HK-2 (cell line): ENCODE data around the gene CXCR1.
"Not testable (repeated sequence)": the region's sequence is repeated elsewhere in the genome, so short reads cannot be mapped to it uniquely, and the experiment has no call there.

Experiments
- DNase-seq: peaks from one replicate; pipeline ENCODE4 v3.0.0-alpha.2; 2018; ENCODE audit not compliant: unreplicated experiment

The CXCR1 gene

DNA sequence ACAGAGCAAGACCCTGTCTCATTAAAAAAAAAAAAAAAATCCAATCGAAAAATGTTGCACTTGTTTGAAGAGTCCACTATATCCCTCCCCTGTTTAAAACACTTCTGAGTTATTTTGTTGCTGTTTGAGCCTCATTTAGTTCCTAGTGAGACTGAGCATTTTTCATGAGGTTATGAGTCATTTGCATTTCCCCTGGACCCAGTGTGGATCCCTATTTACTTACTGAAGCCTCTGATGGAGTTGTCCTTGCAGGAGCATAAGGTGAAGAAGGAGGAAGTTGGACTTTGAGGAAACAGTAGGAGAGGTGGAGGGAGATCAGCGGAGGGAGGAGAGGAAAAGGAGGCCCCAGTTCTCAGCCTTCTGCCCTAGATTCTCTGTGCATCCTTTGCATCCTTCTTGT is 5.1 kb downstream of the CXCR1 start:
- DNase-seq, result no peak

DNA sequence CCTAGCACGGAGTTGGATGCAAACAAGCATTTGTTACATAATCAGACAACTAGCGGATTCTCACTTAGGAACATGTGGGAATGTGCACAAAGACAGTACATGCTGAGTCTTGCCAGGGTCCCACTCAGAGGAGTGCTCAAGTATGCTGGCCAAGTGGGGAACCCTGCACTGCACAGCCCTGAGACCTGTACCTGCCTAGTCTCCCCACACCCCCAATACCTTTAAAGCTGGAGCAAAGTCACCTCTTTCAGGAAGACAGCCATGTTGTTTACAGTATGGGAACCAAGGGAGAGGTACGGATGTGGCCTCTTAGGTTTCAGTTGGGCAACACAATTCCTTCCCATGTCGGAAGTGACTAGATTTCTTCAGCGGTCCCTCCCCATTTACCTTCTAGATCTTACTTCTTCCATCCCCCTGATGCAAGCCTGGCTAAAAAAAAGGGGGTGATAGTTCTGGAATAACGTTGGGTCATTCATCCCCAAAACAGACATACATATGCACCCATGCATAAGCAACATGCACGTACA is 10.7 kb downstream of the CXCR1 start:
- no peak for DNase-seq

DNA sequence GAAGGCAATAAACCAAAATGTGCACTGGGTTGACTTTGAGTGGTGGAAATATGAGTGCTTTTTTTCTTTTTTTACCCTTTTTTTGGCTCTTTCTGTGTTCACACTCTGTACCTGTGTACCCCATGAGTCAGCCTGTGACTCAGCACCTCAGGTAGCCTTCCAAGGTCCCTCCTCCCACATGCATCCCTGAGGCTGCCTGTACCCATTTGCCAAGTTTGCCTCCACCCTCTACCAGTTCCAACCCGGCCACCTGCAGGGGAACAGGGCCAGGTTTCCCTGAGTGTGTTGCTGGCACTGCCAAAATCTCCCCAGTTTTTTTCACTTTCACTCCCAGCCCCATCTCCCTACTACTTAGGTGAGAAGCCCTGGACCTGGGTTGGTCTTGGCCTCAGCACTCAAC is 14.0 kb downstream of the CXCR1 start:
- no peak for DNase-seq

DNA sequence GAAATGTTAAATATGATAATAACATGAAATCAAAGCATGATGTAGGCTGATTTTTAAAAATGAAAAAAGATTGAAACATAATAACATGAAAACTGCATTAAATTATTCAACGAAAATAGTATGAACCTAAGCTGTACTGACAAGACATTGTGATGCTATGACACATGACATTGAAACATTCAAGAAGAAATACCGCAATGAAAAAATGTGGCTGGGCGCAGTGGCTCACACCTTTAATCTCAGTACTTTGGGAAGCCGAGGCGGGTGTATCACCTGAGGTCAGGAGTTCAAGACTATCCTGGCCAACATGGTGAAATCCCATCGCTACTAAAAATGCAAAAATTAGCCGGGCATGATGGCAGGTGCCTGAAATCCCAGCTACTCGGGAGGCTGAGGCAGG is 14.6 kb downstream of the CXCR1 start:
- DNase-seq, result no peak

DNA sequence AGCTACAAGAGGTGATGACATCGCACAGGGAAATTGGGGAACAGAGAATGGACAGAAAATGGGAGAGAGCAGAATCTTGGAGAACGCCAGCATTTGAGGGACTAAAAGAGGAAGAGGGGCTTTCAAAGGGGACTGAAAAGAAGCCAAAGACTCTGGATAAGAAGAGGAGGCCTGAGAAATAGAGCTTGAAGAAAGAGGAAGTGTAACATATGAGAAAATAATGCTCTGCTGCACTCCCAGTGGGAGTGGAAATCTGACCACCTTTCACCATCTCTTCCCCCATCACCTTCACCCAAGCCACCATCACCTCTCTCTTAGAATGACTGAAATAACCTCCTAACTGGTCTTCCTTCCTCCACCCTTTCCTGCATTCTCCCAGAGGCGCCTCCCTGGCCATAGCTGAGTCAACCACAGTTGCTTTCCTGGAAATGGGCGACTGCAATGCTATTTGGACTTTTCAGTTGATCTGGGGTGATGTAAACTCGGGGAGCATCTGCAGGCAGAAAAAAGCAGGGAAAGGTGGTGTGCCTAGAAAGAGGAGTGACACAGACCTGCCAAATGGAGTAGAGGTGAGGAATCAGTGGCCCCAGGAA is 16.8 kb downstream of the CXCR1 start:
- DNase-seq, result no peak

GRCh38 chr2:218149098-218149497 is 17.7 kb downstream of the CXCR1 start:
- DNase-seq, result no peak

DNA sequence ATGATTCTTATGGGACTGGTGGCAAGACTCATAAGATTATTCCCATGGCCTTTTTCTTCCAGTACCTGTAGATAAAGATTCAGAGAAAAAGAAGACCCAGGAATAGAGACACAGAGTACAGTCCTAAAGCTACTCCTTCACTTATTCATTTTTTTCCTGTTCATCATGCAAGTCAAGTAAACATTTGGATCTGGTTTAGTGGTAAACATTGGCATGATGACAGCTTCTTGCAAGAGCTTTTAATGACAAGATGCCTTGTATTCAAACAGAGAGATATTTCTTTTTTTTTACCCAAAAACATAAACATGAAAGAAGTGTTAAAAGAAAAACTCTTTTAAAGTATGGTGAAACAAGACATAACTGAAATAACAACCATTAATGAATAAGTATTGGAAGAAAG is 20.7 kb downstream of the CXCR1 start:
- DNase-seq, result no peak

- DNase-seq, result no peak
These were observed 21.6 kb downstream of the CXCR1 start for GRCh38 chr2:218145124-218145523.

GRCh38 chr2:218138047-218138446 is 28.7 kb downstream of the CXCR1 start:
- DNase-seq, result no peak

- DNase-seq, result no peak
These were observed 29.2 kb downstream of the CXCR1 start for GRCh38 chr2:218137514-218137913.

- no peak for DNase-seq
These were observed 35.9 kb downstream of the CXCR1 start for GRCh38 chr2:218130822-218131221.

GRCh38 chr2:218130377-218130776 is 36.4 kb downstream of the CXCR1 start:
- DNase-seq, result no peak

- DNase-seq, result no peak
These were observed 37.2 kb downstream of the CXCR1 start for GRCh38 chr2:218129458-218130135.

DNA sequence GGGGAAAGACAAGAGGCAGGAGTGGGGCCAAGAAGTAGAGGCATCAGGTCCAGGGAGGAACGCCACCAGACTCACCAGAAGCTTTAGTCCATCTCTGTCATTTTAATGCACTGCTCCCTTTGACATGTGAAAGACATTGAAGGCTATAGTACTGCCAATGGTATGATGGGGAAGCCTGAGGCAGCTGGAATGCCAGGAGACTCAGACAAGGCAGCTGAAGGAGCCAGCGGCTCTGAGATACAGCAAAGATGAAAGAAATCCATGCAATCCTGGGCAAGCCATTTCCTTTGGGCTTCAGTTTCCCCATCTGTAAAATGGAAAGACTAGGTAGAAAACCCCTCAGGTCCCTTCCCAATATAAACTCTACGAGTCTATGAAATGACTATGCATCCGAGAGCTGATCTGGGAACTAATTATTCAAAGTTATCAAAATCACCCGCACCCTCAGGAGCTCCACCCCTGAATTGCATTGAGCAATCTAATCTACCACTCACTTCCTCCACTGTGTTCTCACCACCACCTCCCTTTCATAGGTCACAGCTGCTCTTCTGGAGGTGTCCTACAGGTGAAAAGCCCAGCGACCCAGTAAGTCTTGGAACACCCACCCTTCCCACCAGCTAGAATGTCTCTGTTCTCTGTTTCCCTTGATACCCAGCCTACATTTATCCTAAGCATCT is 37.8 kb downstream of the CXCR1 start:
- no peak for DNase-seq

GRCh38 chr2:218127929-218128455 is 38.8 kb downstream of the CXCR1 start:
- no peak for DNase-seq

GRCh38 chr2:218125626-218126080 is 41.1 kb downstream of the CXCR1 start, which contains the start of gene CXCR2:
TSS of gene CXCR2 (plus strand) at chr2:218126028. CDS start at chr2:218134802, 8,774 bp downstream.
- no peak for DNase-seq

DNA sequence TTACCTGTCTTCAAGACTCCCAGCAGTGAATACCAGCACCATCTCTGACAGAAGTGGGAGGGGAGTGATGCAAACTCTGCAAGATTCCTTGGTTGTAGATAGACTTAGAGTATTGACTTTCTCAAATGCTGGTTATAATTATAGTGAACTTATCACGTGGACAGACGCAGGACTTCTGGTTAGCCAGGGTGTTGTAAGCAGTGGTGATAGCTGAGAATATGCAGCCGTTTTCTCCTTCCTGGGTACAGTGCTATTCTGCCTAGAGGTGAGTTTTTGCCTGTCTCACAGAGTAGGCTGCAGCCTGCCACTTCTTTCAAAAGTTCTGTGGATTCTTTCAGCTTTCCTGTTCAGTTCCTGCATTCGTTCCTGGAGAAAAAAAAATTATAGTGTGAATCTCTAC is 41.7 kb downstream of the CXCR1 start:
- no peak for DNase-seq

DNA sequence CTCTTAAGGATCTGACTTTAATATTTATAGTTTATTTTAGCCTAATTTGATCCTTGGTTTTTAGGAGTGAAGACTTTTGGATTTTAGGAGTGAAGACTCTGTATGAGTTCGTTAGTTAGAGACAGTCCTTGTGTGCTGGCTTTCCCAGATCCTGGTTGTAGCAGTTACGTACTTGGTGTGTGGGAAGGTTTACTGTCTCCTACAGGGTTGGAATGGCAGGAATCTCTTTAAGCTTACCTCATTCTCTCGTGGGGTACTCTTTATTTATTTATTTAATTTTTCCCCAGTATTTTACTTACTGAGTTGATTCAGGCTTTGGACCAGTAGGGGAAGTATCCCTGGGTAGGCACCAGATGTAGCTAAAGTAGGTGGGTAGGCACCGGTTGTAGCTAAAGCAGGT is 42.8 kb downstream of the CXCR1 start:
- DNase-seq, result no peak

- DNase-seq, result not testable (repeated sequence)
These were observed 44.5 kb downstream of the CXCR1 start for GRCh38 chr2:218122286-218122685.

- not testable (repeated sequence) for DNase-seq
These were observed 45.0 kb downstream of the CXCR1 start for GRCh38 chr2:218121789-218122188.
